ENCODE data around the gene ABHD18. TPM values are rescaled to one million over a fixed set of nuclear protein-coding genes. Genes with fewer than 3 reads are reported as not detected.

The ABHD18 gene
- total RNA-seq, 1 experiment from 2014 or later, result 14.9 TPM

DNA sequence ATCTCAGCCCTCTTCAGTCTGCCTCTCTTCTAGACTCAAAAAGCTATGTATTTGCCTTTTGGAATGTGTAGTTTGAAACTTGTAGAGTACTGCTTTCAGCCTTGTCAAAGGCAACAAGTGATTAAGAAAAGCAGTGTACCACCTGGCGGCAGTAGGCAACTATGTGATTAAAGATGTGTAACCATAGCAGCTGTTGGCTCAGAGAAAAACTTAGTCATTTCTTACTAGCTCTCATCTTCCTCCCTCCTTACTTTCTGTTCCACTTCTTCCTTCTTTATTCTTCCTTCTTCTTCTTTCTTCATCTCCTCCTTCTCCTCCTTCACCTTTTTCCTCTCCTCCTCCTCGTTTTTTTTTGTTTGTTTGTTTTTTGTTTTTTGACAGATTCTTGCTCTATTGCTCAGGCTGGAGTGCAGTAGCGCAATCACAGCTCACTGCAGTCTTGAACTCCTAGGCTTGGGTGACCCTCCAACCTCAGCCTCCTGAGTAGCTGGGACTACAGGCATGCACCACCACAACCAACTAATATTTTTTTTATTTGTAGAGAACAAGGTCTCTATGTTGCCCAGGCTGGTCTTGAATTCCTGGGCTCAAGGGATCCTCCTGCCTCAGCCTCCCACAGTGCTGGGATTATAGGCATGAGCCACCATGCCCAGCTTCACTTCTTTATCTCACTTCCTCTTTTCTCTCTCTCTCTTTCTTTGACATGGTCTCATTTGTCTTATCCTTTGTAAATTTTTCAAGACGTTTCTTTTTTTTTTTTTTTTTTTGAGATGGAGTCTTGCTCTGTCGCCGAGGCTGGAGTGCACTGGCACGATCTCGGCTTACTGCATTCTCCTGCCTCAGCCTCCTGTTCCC lies 32.6 kb downstream of the ABHD18 start:
- TF ChIP-seq, protein P1, sequence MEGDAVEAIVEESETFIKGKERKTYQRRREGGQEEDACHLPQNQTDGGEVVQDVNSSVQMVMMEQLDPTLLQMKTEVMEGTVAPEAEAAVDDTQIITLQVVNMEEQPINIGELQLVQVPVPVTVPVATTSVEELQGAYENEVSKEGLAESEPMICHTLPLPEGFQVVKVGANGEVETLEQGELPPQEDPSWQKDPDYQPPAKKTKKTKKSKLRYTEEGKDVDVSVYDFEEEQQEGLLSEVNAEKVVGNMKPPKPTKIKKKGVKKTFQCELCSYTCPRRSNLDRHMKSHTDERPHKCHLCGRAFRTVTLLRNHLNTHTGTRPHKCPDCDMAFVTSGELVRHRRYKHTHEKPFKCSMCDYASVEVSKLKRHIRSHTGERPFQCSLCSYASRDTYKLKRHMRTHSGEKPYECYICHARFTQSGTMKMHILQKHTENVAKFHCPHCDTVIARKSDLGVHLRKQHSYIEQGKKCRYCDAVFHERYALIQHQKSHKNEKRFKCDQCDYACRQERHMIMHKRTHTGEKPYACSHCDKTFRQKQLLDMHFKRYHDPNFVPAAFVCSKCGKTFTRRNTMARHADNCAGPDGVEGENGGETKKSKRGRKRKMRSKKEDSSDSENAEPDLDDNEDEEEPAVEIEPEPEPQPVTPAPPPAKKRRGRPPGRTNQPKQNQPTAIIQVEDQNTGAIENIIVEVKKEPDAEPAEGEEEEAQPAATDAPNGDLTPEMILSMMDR (IDR thresholded peaks at IDR 0.05; ENCODE audit: insufficient read depth in 1 of 2, low read depth in 1 of 2, low read length in 1 of 2, severe bottlenecking in 1 of 2, unreplicated experiment in 1 of 2), result no peak
- H3K9me3 Mint-ChIP-seq (ENCODE audit: unreplicated experiment), result peaks cover 9% of the 10 kb centered on the region
- CTCF ChIA-PET, result interaction anchor here (0.5 kb wide), 1 partner anchor 10 kb away, joined by 4 read pairs; no protein-coding TSS in a partner anchor
- no peaks in the 10 kb centered on the region for H3K4me1 ChIP-seq
- intact Hi-C loops (cut with micrococcal nuclease; ENCODE audit: unreplicated experiment), result no loop called here
- no peak for DNase-seq
- H3K4me1 Mint-ChIP-seq (ENCODE audit: low read depth, unreplicated experiment), result no peaks in the 10 kb centered on the region
- H3K27me3 Mint-ChIP-seq (ENCODE audit: insufficient read depth, unreplicated experiment), result no peaks in the 10 kb centered on the region
- peaks cover 10% of the 10 kb centered on the region for H3K36me3 Mint-ChIP-seq (ENCODE audit: insufficient read depth, unreplicated experiment)
- no peaks in the 10 kb centered on the region for H3K36me3 ChIP-seq (ENCODE audit: control insufficient read depth, insufficient read depth, low read length)
- H3K4me3 Mint-ChIP-seq (ENCODE audit: unreplicated experiment), result no peak overlapping the region
- H3K4me3 ChIP-seq (ENCODE audit: low read depth, low read length), result no peak overlapping the region
- H3K9me3 ChIP-seq, result peaks cover 12% of the 10 kb centered on the region; the same call in 1 of the 2 replicates
- no peak overlapping the region for H3K27ac Mint-ChIP-seq (ENCODE audit: unreplicated experiment)
- H3K27me3 ChIP-seq (replicated peaks; ENCODE audit: control insufficient read depth, insufficient read depth, low read length), result no peaks in the 10 kb centered on the region
- POLR2A ChIA-PET, result no interaction called here
- BruUV-seq (replicated peaks), result no TSS peak

DNA sequence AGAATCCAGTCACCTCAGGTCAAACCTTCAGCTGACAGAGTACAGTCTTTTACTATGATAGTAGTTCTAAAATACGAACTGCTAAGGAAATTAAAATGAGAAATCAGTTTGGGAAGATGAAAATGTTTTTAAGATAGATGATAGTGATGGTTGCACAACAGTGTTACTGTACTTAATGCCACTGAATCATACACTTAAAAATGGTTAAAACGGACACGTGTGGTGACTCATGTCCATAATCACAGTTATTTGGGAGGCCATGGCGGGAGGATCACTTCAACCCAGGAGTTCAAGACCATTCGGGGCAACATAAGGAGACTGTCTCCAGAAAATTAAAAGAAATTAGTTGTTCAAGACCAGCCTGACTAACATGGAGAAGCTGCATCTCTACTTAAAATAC lies 41.4 kb downstream of the ABHD18 start:
- H3K4me3 ChIP-seq (ENCODE audit: low read depth, low read length), result no peak overlapping the region
- TF ChIP-seq, protein P1 (IDR thresholded peaks at IDR 0.05; ENCODE audit: insufficient read depth in 1 of 2, low read depth in 1 of 2, low read length in 1 of 2, severe bottlenecking in 1 of 2, unreplicated experiment in 1 of 2), result no peak
- ChIA-PET POLR2A (no interaction called here), CTCF (no interaction called here)
- no peaks in the 10 kb centered on the region for H3K9me3 ChIP-seq
- H3K36me3 ChIP-seq (ENCODE audit: control insufficient read depth, insufficient read depth, low read length), result no peaks in the 10 kb centered on the region
- DNase-seq, result no peak
- no peak overlapping the region for H3K4me3 Mint-ChIP-seq (ENCODE audit: unreplicated experiment)
- H3K4me1 ChIP-seq, result no peaks in the 10 kb centered on the region
- intact Hi-C loops (cut with micrococcal nuclease; ENCODE audit: unreplicated experiment), result no loop called here
- H3K36me3 Mint-ChIP-seq (ENCODE audit: insufficient read depth, unreplicated experiment), result no peaks in the 10 kb centered on the region
- no peaks in the 10 kb centered on the region for H3K27me3 Mint-ChIP-seq (ENCODE audit: insufficient read depth, unreplicated experiment)
- H3K4me1 Mint-ChIP-seq (ENCODE audit: low read depth, unreplicated experiment), result no peaks in the 10 kb centered on the region
- no peaks in the 10 kb centered on the region for H3K9me3 Mint-ChIP-seq (ENCODE audit: unreplicated experiment)
- no peaks in the 10 kb centered on the region for H3K27me3 ChIP-seq (replicated peaks; ENCODE audit: control insufficient read depth, insufficient read depth, low read length)
- BruUV-seq (replicated peaks), result no TSS peak
- H3K27ac Mint-ChIP-seq (ENCODE audit: unreplicated experiment), result no peak overlapping the region

DNA sequence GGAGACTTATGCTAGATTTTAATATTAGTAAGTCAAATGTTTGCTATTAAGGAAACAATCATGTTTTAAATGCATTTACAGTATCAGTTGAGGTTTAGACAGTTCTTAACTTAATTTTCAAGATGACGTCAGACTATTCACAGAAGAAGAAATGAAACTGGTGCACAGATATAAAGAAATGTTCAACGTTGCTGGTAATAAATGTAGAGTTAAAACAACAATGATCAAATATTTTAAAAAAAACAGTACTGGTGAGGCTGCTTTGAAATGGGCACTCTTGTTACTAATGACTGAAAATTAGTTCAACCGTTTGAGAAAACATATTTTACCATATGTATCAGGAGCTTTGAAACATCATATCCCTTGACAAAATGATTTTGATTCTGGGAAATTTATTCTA lies 44.2 kb downstream of the ABHD18 start:
- POLR2A ChIA-PET, result no interaction called here

More for the DNA sequence above, 44.2 kb downstream of the ABHD18 start:
- CTCF ChIA-PET, result no interaction called here
- Histone ChIP-seq H3K4me1 (no peaks in the 10 kb centered on the region), H3K27me3 (replicated peaks; ENCODE audit: control insufficient read depth, insufficient read depth, low read length) (no peaks in the 10 kb centered on the region), H3K4me3 (ENCODE audit: low read depth, low read length) (no peak overlapping the region), H3K9me3 (no peaks in the 10 kb centered on the region), H3K36me3 (ENCODE audit: control insufficient read depth, insufficient read depth, low read length) (no peaks in the 10 kb centered on the region)
- Mint-ChIP-seq H3K4me3 (ENCODE audit: unreplicated experiment) (no peak overlapping the region), H3K36me3 (ENCODE audit: insufficient read depth, unreplicated experiment) (peaks cover 14% of the 10 kb centered on the region), H3K9me3 (ENCODE audit: unreplicated experiment) (no peaks in the 10 kb centered on the region), H3K27ac (ENCODE audit: unreplicated experiment) (no peak overlapping the region), H3K27me3 (ENCODE audit: insufficient read depth, unreplicated experiment) (no peaks in the 10 kb centered on the region), H3K4me1 (ENCODE audit: low read depth, unreplicated experiment) (no peaks in the 10 kb centered on the region)
- no peak for DNase-seq
- intact Hi-C loops (cut with micrococcal nuclease; ENCODE audit: unreplicated experiment), result no loop called here
- TF ChIP-seq, protein P1 (IDR thresholded peaks at IDR 0.05; ENCODE audit: insufficient read depth in 1 of 2, low read depth in 1 of 2, low read length in 1 of 2, severe bottlenecking in 1 of 2, unreplicated experiment in 1 of 2), result no peak
- no TSS peak for BruUV-seq (replicated peaks)

Data from Caco-2 (cell line).